HG02678 (cell line): ENCODE results near the gene RMI2.

Experiments used
- ATAC-seq: cut with Tn5 transposase; IDR thresholded peaks from one replicate; pipeline ENCODE4 v1.9.1; 2021; ENCODE audit warnings: mild to moderate bottlenecking, moderate library complexity; ENCODE audit not compliant: unreplicated experiment

The RMI2 gene

DNA sequence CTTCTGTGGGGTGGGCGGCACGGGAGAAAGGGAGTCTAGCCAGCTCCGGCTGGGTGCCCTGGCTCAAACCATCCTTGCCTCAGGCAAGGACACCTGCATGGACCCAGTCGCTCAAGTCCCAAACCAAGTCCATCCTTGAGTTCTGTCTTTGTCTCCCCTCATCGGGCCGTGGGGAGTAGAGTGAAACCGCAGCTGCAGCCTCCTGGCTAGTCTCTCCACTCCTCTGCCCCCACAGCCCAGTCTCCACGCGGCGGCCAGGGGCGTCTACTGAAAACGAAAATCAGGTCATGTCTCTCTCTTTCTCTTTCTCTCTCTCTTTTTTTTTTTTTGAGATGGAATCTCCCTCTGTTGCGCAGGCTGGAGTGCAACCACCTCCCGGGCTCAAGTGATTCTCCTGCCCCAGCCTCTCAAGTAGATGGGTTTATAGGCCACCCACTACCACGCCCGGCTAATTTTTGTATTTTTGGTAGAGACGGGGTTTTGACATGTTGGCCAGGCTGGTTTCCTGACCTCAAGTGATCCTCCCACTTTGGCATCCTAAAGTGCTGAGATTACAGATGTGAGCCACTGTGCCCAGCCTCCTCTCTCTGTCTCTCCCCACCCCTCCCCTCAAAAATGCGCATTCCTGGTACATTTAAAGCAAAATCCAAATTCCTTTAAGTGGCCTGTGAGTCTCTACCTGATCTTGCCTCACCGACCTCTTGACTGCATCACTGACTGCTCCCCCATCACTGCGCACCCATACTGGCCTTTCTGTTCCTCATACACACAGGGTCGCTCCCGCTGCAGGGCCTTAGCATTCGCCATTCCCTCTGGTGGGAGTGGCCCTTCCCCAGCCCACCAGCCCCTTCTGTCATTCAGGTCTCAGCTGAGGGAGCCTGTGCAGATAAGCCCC lies 17.7 kb upstream of the RMI2 start:
- ATAC-seq, result peak; percentile 46

DNA sequence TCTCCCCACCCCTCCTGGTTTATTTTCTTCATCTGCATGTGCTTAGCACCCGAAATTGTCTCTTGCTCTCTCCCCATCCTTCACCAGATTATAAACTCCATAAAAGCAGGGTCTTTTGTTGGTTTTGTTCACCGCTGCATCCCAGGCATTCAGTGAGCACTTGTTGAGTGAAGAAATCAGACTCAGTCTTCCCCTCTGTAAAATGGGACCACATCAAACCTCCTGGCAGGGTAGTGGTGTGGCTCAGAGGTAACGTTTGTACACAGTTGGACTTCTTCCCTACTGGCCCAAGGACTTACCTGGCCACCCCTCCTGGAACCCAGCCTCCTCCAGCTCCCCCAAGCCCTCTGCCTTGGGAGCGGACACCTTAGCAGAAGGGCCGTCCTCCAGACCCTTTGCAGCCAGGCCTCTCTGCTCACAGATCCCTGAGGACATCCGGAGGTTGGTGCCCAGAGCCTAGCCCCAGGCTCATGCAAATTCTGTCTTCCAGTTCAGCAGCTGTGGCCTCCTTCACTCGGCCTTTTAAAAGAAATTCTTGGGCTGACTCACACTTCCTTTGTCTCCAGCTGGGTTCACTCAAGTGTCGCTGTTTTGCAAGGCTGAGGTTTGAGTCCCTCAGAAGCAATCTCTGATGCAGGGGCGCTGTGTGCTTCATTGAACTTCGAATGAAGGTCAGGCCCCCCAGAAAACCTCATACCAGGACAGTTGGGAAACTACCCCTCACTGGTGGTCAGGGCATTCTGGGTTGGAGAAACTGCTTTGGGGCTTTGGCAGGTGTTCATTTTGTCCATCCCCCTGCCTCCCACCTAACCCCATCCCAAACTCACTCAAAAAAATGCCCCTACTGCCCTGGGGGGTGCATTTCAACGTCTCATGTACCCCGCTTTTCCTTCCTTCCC lies 16.8 kb upstream of the RMI2 start:
- peak; percentile 81 for ATAC-seq

DNA sequence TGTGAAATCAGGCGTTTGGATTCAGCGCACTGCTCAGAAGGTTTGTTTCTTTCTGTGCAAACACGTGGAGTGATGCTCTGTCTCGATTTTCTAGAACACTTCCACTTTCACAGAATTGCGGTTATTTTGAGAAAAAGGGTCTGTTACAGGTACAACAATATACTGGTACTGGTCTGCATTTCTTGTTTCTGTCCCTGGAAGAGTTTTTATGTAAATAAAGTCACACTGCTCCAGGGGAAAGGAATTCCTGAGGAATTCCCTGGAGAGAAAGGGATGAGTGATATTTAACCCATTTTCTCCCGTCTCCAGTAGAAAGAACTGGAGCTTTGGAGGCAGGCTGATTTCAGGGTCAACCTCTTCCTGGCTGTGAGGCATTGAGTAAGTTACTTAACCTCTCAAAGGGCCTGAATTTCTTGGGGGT lies 16.2 kb upstream of the RMI2 start:
- ATAC-seq, result no peak

DNA sequence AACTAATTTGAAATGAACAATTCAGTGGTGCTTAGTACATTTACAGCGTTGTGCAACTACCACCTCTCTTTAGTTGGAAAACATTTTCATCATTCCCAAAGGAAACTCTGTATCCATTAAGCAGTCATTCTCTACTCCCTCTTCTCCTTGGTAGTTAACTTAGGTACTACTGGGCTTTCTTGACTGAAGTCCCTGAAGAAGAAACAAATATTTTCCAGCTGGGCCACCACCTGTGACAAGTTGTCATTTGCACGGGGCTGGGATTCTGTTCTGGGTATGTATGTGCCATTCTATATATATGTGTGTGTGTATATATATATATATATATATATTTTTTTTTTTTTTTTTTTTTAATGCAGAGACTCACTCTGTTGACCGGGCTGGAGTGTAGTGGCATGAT lies 15.4 kb upstream of the RMI2 start:
- no peak for ATAC-seq

DNA sequence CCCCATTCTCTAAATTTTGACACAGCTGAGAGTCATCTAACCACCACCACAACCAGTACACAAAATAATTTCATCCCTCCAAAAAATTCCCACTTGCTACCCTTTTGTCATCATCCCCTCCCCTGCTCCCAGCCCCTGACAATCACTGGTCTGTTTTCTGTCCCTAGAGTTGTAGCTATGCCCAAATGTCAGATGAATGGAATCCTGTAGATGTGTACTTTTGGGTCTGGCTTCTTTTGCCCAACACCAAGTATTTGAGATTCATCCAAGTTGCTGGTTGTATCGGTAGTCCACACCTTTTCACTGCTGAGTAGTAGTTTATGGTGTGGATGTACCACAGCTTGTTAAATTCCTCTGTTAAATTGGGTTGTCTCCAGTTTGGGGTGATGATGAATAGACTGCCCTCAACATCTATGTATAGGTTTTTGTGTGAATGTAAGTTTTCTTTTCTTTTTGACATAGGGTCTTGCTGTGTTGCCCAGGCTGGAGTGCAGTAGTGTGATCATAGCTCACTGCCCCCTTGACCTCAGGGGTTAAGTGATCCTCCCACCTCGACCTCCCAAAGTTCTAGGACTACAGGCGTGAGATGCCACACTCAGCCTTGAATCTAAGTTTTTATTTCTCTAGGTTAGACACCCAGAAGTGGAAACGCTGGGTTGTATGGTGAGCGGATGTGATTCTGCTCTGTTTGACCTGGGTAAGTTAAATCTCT lies 14.6 kb upstream of the RMI2 start:
- no peak for ATAC-seq

DNA sequence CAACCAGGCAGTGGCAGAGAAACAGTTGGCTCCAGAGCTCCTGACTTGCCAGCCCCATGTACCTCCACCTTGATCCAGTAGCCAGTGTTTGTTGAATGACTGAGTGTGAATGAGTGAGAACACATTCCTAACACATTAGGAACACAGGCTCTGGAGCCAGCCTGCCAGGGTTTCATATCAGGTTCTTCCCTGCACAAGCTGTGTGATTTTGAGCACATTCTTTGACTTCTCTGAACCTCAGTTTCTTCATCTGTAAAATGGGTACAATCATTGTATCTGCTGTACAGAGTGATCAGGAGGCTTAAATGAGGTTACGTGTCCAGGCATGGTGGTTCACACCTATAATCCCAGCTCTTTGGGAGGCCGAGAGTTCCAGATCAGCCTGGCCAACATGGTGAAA lies 13.3 kb upstream of the RMI2 start:
- ATAC-seq, result no peak

DNA sequence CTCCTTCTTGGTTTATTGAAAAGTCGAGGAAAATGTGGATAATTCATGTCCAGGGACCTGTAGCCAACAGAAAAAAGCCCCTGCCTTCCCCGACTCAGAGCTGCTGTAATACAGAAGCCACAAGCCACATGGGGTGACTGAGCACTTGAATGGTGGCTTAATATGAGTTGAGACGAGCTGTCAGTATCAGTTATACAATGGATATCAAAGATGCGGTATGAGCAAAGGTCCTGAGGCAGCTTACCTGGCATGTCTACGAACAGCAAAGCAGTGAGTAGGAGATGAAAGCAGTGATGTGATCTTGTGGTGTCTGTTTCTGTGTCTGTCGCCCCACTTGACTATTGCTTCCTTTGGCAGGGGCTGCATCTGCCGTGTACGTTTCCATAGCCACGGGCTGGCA lies 12.2 kb upstream of the RMI2 start:
- no peak for ATAC-seq

DNA sequence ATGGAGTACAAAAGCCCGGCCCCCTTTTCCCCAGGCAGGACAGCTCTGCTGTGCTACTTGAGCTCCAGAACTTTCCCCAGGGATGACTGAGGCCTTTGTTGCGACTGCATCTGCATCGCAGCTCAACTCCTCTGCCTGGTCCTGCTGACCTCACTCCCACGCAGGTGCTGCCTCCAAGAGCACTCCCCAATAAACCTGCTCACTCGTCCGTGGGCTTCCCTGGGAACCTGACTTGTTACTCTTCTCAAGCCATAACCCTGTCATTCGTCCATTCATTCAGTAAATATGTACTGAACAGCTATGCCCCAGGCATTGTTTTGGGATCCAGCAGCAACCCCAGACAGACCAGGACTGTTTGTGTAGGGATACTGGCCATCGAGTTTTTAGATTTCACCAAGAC lies 11.6 kb upstream of the RMI2 start:
- no peak for ATAC-seq

DNA sequence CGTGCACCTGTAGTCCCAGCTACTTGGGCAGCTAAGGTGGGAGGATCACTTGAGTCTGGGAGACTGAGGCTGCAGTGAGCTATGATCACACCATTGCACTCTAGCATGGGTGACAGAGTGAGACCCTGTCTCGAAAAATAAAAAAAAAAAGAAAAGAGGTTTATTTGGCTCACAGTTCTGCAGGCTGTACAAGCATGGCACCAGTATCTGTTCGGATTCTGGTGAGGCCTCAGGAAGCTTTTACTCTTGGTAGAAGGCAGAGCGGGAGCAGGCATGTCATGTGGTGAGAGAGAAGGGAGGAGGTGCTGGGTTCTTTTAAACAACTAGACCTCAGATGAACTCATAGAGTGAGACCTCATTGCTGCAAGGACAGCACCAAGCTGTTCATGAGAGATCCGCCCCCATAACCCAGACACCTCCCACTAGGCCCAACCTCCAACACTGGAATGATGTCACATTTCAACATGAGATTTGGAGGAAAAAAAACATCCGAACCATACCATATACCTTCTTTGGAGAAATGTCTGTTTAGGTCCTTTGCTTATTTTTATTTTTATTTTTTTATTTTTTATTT lies 10.3 kb upstream of the RMI2 start:
- ATAC-seq, result no peak

DNA sequence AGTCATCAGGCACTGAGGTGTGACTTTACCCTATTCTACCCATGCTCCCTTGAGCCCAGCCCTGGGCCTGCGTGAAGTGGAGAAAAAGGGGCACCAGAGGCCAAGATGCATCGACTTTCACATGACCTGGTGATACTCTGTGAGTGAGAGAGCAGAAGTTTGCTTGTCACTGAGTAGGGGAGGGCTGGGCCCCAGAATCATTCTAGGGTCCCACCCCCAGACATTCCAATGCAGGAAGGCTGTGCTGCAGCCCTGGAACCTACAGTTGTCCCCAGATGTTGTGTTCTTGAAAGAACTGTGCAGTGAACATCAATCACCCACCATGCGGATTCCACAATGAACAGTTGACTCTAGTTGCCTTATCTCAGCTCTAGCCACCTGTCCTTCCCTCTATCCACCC lies 6.2 kb upstream of the RMI2 start:
- ATAC-seq, result no peak

DNA sequence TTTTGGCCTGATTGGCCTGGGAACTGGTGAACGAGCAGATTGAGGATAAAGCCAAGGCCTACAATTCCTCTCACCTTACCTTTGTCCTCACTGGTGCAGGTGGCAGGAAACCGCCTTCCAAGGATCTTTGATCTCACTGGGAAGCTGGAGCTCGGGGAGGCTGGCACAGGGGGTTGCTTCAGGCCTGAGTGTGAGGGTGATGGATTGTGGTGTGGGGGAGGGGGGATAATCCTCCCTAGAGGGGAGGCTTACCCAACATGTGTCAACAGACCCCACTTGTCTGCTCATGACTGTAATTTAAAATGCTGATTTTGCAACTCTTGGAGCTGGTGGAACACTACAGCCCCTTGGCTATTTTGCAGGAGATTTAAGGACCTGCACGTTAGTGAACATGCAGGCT lies 4.5 kb upstream of the RMI2 start:
- ATAC-seq, result no peak

DNA sequence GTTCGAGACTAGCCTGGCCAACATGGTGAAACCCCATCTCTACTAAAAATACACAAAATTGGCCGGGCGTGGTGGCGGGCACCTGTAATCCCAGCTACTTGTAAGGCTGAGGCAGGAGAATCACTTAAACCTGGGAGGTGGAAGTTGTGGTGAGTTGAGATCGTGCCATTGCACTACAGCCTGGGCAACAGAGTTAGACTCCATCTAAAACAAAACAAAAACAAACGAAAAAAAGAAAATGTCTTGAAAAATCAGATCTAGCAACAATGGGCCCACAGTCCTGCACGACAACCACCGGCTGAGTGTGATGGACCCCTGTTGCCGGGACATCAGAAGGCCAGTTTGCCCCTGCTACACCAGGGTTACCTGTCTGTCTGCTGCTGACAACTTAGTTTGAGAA lies 3.9 kb upstream of the RMI2 start:
- no peak for ATAC-seq

DNA sequence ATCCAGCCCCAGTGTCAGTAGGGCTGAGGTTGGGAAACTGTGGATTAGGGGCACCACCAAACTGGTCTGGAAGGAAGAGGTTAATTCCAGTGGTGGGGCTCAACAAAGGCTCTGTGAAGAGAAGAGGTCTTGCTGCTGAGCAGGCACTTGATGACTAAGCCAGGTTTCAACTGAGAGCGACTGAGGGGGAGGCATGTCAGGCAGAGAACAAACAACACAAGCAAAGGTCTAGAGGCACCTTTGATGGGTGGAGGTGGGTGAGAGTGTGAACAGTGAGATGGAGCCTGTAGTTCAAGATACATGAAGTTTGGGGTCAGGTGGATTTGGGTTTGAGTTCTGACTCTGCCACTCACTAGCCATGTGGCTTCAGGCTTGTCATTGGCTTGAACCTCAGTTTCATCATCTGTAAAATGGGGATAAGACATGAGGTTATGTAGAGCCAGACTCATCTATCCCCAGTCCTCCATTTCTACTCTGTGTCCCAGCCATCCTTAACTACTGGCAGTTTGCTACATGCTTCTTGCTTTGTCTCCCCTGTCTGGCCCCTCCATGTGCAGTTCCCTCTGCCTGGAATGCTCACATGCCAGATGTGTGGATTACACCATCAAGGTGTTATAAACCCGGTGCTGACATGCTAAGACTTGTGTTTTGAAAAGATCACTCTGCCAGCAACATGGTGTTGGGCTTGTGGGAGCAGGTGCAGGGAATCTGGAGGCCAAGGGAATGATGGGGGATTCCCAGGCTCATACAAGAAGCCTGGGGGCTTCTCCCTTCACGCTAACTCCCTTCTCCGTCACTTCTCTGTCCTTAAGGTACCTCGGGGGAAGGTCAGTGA lies 3.0 kb upstream of the RMI2 start:
- ATAC-seq, result no peak

DNA sequence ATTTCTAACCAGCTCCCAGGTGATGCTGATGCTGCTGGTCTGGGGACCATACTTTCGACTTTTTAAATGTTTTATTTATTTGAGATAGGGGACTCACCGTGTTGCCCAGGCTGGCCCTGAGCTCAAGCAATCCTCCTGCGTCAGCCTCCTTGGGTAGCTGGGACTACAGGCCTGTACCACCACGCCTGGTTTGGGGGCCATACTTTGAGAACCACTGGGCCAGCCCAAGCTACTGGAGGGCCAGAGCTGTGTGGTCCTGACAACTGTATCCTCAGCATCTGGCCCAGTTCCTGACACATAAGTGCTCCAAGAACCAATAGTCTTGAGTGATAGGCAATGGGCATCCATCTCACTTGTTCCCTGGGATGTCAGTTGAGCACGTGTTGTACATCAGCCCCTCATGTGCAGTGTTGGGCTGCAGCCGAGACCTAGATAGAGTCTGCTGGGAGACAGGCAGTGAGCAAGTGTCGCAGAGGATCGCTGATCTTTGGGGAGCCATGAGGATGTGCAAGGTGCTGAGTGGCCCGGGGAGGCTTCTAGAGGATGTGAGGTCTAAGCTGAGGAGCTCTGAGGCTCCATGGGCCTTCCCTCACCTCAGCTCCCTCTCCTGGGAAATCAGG lies 1.6 kb downstream of the RMI2 start:
- no peak for ATAC-seq

DNA sequence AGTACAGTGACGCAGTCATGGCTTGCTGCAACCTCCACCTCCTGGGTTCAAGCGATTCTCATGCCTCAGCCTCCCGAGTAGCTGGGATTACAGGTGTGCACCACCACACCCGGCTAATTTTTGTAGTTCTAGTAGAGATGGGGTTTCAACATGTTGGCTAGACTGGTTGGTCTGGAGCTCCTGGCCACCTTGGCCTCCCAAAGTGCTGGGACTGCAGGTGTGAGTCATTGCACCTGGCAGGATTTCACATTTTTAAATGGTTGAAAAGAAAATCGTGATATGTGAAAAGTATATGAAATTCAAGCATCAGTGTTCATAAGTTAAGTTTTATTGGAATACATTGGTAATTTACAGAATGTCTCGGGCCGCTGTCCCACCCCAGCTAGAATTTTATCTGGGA lies 2.6 kb downstream of the RMI2 start:
- ATAC-seq, result no peak

DNA sequence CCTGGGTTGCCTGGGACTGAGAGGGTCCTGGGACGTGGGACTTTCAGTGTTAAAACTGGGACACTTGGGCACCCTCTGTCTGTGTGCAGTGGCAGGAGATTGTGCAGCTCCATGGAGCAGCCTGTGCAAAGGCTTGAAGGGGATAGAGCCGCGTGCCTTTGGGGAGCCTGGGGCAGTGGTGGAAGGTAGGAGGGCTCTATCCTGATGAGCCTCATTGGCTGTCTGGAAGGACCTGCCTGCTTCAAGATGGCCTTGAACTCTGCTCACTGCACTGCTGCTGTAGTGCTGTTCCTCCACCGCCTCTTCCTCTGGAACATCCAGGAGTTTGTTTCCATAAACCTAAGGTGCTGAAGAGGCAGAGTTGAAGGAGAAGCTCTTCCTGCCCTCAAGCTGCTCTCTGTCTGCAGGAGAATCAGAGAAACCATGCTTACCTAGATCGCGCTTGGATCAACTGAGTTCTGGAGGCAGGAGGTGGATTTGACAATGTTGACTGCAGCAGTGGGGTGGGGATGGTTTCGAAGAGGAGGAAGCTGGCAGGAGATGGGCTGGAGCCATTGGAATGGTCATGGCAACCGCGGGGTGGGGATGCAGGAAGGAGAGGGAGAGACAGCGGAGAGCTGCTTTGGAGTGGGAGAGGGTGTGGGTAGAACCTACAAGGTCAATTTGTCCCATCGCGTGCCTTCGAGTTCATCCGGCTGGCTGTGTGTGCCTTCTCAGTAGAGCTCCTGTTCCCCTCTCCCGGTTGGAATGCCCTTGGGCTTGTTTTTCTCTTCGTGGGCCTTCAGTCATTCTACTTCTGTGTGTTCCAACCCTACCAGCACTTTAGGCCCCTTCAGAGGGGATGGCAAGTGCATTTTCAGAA lies 3.7 kb downstream of the RMI2 start:
- no peak for ATAC-seq

DNA sequence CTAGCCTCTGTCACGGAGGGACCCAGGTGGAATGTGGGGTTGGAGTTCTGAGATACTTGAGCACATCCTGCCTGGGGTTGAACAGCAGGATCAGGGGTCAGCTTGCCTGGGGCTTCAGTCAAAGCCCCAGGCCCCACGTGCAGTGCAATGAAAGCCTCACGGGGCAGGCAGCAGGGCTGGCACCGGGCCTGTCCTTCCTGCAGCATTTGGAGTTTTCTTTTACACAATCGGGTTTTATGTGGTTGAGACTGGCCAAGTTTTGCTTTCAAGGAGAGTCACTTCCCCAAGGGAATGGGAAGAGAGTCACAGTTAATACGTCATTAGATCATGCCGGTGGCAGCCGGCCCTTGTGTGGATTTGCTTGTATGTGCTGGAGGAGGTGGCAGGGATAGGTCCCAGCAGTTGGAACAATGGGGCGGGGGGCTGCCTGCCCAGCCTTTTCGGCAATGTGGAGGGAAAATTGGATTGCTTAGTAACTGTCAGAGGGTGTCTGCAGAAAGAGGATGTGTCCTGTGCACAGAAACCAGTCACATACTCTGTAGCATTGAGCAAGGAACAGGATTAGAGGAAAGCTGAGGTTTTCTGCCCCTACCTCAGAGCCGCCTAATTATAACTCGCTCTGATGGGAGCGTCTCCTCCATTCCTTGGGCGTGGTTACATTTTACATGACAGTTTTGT lies 4.5 kb downstream of the RMI2 start:
- no peak for ATAC-seq

DNA sequence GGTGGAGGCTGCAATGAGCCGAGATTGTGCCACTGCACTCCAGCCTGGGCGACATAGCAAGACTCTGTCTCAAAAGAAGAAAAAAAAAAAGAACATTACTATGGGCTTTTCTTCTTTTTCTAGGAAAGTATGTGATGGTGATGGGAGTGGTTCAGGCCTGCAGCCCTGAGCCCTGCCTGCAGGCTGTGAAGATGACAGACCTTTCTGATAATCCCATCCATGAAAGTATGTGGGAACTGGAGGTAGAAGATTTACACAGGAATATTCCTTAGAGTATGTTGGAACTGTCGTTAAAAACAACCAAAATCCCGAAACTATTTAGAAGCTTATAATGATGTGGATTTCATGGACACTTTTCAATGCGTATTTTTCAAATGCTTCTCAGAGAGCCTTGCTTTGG lies 5.3 kb downstream of the RMI2 start:
- no peak for ATAC-seq
